K562 (cell line): ENCODE results near the gene RTL10. TPM values are rescaled to one million over a fixed set of nuclear protein-coding genes. Genes with fewer than 3 reads are reported as not detected.

Experiments
- BDP1 ChIP-seq: IDR thresholded peaks from 3 replicates; pipeline ENCODE4 v1.6.1; 2011; ENCODE audit not compliant: insufficient read length, insufficient read depth
- FOXM1 ChIP-seq, 2 experiments: fragments of 450-650 bp in 1 of 2; sonication (generic) in 1 of 2; formaldehyde crosslinking in 1 of 2; IDR thresholded peaks; 2 replicates each; pipeline versions ENCODE4 v1.6.1 to v1.9.0; 2017 to 2022; ENCODE audit warnings: low read depth in 2 of 2, mild to moderate bottlenecking in 2 of 2, missing genetic modification reagents in 1 of 2, moderate library complexity in 1 of 2
- HES1 ChIP-seq: fragments of 450-650 bp; IDR thresholded peaks from 2 replicates; pipeline ENCODE4 v1.6.1; 2016; ENCODE audit warnings: low read depth, mild to moderate bottlenecking, moderate library complexity
- JUNB ChIP-seq: fragments of 450-650 bp; formaldehyde crosslinking; conservative IDR thresholded peaks from 2 replicates; pipeline ENCODE4 v1.4.0; 2020; ENCODE audit warnings: mild to moderate bottlenecking
- POU5F1 ChIP-seq: fragments of 150-350 bp; IDR thresholded peaks from 2 replicates; pipeline ENCODE4 v1.6.1; 2014; ENCODE audit warnings: borderline replicate concordance, low read length, low read depth, mild to moderate bottlenecking; ENCODE audit not compliant: partially characterized antibody
- STAT5B ChIP-seq: fragments of 250-450 bp; sonication (Bioruptor Pico); IDR thresholded peaks from 2 replicates; pipeline ENCODE4 v1.8.0; 2021; ENCODE audit warnings: mild to moderate bottlenecking, inconsistent platforms
- ZBTB40 ChIP-seq, 2 experiments: fragments of 450-650 bp in 1 of 2; sonication (generic) in 1 of 2; formaldehyde crosslinking in 1 of 2; IDR thresholded peaks; 2 replicates each; pipeline versions ENCODE4 v1.7.1 to v1.9.0; 2016 to 2022; ENCODE audit warnings: inconsistent platforms in 1 of 2, mild to moderate bottlenecking in 1 of 2, missing genetic modification reagents in 1 of 2
- ZNF407 ChIP-seq: fragments of 450-650 bp; IDR thresholded peaks from 2 replicates; pipeline ENCODE4 v1.6.1; 2016; ENCODE audit warnings: low read depth
- polyA plus RNA-seq, 8 experiments: library from polyadenylated mRNA; depleted of rRNA in 4 of 8; stranded (reverse) in 5 of 8; unstranded in 3 of 8; fragments of >200 nt; fragmentation: Nextera tagmentation in 2 of 8; fragmentation: Illumina TruSeq in 1 of 8; extraction: Ambion mirVana in 2 of 8; extraction: Trizol in 1 of 8; gene quantifications; 2 replicates each; pipeline versions ENCODE4 v1.2.1 to v1.2.3, GENCODE V29; 2011 to 2014; ENCODE audit warnings: inconsistent platforms in 1 of 8, missing spikeins in 1 of 8
- total RNA-seq, 7 experiments: library from RNA; depleted of rRNA in 6 of 7; stranded (reverse); fragments of >200 nt in 6 of 7; fragmentation: Illumina TruSeq in 2 of 7; extraction: Trizol in 2 of 7; gene quantifications; 2 replicates each; pipeline versions ENCODE4 v1.2.1 to v1.2.3, GENCODE V29; 2011 to 2021; ENCODE audit warnings: low replicate concordance in 1 of 7

Gene RTL10
- total and polyA plus RNA-seq, 9 of the 15 experiments (the other 6 are each of a cell fraction or from before 2014, with no cell fraction given), result 19.8 to 75.5 (median 32.5) TPM

- TF ChIP-seq ZNF407 (no peak), POU5F1 (no peak), HES1 (no peak), JUNB (CRISPR knock-in tag) (no peak), STAT5B (CRISPR knock-in tag) (no peak), FOXM1 (IDR thresholded peaks at IDR 0.05; ENCODE audit: low read depth) (no peak), FOXM1 (CRISPR knock-in tag; IDR thresholded peaks at IDR 0.05; ENCODE audit: low read depth) (no peak), BDP1 (no peak), ZBTB40 (IDR thresholded peaks at IDR 0.05) (no peak), ZBTB40 (CRISPR knock-in tag; IDR thresholded peaks at IDR 0.05) (no peak; the same call in 1 of the 2 replicates)
Observed at GRCh38 chr22:19904174-19904856, 49.6 kb upstream of the RTL10 start (continued).
